ENCODE data around the gene XRCC3.

XRCC3 gene

GRCh38 chr14:103738166-103738565 lies 22.9 kb upstream of the XRCC3 start:
- no peak for DNase-seq

DNA sequence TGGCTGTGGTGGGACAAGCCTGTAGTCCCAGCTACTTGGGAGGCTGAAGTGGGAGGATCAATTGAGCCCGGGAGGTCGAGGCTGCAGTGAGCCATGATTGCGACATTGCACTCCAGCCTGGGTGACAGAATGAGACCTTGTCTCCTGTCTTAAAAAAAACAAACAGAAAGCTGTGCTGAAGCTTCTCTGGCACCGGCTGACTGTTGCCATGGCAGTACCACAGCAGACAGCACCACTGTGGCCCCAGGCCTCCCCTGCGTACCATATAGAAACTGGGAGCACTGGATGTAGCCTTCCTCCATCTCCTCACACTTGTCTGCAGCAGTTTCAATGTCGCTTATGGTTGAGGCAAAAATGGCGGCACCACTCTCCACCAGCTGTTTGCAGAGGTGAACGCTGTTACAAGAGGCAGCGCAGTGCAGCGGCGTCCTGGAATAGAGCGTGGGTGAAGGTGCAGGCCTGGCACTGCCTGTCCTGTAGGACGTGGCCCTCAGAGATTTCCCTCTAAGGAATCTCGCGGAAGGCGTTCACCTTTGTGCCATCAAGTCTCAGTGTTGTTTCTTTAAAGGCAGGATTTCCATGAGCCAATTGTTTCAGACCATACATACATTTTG lies 22.3 kb upstream of the XRCC3 start:
- DNase-seq = no peak

- DNase-seq = no peak
These were observed 21.5 kb upstream of the XRCC3 start for GRCh38 chr14:103736546-103737431.

DNA sequence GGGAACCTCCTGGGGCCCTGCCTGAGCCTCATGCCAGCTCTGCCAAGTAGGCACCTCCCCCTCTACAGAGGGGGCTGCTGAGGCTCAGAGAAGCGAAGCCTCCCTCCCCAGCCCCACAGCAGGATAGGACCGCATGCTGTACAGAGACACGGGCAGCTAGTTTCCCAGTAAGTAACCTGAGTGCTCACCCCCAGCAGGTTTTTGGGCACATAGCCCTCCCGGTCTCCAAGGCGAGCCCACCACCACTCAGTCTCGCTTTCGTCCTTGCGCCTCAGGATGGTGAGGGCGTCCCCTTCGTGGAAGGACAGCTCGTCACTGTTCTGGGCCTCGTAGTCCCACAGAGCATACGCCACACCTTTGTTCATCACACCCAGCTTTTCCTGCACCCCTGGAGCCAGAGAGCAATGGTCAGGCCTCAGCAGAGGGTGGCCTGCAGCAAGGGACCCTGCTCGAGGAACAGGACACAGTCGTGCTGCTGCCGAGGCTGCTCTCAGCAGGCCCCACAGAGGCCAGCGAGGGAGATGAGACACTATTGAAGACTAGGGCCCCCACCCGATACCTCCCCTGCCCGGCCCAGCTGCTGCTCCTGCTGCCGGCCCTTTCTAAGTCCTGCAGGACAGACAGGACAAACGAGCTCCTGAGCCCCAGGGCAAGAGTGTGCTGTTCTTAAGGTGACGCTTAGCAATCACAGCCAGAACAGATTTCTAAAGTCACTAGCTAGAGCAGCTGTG lies 20.7 kb upstream of the XRCC3 start:
- DNase-seq = no peak

- no peak for DNase-seq
These were observed 20.2 kb upstream of the XRCC3 start for GRCh38 chr14:103735439-103735814.

DNA sequence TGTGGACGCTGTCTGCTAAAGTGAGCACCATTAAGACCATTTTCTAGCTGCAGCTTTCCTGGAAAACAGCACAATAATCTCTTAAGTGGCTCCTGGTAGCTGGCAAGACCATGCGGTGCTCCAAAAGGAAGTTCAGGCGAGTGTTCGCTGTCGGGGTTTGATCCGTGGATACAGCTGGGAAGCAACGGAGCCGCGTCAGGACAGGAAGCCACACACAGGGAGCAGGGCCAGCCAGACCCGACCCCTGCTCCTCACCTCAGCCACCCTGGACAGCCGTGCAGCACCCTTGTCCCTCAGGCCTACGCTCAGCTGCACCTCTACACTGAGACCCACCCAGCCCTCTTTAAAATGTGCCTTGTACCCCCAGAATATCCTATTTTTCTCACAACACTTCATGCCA lies 19.8 kb upstream of the XRCC3 start:
- no peak for DNase-seq

DNA sequence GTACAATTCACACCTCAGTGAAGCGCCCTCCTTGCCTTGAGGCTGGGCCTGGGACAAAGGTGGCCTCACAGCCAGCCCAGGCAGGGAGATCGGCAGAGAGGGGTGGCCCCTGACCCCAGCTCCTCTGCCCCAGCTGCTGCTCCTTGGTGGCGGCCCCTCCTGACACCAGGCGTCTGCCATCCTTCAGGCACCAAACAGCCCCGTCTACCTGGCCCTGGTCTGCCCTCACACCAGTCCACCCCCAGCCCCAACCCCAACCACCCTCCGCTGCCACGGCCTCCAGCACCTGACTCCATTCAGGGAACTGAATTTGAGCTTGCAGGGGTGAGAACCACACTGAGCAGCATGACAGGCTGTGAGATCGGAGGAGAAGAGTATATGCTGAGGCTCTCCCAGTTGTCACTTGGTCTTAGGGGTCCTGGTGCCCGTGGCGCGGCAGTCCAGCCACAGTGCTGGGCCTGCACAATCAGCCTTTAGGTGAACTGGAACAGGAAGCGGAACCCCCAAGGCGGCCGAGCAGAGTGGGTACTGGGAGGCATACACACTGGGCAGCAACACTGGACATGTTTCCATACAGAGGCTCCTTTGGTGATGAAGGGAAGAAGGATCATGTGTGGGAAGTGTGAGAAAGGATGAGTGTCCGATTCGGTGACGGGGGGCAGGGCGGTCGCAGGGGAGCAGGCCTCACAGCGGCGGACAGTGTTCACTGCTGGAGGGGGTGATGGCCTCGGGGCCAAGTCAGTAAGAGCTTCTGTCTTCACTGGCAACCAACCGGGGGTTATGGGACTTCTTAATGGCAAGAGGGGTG lies 19.0 kb upstream of the XRCC3 start:
- DNase-seq = no peak

GRCh38 chr14:103733651-103734050 lies 18.4 kb upstream of the XRCC3 start:
- DNase-seq = no peak

- DNase-seq = no peak
These were observed 17.8 kb upstream of the XRCC3 start for GRCh38 chr14:103732868-103733620.

DNA sequence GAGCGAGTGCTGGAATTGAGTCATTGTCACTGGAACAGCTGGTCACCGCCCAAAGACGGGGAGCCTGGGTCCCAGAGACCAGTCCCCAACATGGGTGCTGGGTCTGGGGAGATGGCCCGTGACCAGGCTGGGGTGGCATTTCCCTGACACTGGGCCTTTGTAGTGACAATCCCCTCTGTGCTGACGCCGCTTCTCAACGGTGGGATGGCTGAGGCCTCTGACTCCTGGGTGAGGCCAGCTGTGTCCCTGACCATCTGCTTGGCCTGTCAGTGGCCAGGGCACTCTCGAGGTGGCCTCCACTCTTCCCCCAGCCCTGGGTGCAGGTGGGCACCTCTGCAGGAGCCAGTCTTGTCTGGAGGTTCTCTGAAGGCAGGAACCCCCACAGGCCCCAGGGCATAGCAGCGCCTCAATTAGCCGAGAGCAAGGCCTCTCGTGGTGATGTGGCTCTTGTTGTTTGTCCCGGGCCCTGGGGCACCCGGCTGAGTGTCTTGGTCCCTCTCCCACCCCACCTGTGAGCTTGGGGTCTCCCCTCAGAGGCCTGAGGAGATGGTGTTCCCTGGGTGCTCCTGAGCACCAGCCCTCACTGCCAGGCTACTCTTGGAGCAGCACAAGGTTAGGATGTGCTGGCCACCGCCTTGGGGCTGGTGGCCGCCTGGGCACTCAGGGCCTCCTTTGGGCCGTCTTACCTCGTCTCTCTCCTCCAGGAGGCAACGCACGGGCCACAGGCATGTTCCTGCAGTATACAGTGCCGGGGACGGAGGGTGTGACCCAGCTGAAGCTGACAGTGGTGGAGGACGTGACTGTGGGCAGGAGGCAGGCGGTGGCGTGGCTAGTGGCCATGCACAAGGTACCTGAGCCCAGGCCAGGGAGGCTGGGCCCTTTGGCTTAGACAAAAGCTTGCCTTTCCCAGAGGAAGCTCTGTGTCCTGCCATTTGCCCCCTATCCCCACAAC lies 16.9 kb upstream of the XRCC3 start:
- DNase-seq = no peak

DNA sequence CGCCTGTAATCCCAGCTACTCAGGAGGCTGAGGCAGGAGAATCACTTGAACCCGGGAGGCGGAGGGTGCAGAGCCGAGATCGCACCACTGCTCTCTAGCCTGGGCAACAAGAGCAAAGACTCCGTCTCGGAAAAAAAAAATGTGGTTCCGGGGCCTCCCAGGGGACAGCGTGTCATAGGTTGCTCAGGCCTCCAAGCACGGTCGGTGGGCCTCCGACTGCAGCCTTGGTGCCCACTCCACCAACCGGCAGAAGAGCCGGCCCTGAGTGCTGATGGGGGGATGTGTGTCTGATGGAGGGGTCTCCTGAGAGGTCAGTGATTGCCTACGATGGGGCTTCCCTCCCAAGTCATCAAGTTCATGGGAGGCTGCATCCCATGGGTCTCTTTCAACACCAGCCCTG lies 16.2 kb upstream of the XRCC3 start:
- DNase-seq = no peak

DNA sequence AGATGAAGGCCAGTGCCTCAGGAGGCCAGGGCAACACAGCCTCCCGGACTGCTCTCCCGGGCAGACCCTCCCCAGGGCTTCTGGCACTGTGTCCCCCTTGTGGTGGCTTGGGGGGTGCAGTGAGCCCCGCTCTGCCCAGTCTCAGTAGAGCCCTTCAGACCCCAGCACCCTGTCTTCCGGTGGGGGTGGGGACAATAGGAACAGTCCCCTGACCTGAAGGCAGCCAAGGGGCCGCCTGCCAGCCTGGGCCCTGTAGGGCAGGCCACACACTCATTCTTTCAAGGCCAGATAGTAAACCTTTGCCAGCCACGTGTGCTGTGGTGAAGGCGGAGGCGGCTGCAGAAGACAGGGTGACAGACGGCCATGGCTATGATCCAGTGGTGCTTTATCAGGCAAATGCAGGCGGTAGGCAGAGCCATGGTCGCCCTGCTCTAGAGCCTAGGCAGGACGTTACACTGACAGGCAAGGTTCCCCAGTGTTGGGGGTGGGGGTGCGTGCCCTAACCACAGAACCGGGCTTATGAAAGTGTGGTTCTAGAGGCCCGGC lies 15.3 kb upstream of the XRCC3 start:
- no peak for DNase-seq

DNA sequence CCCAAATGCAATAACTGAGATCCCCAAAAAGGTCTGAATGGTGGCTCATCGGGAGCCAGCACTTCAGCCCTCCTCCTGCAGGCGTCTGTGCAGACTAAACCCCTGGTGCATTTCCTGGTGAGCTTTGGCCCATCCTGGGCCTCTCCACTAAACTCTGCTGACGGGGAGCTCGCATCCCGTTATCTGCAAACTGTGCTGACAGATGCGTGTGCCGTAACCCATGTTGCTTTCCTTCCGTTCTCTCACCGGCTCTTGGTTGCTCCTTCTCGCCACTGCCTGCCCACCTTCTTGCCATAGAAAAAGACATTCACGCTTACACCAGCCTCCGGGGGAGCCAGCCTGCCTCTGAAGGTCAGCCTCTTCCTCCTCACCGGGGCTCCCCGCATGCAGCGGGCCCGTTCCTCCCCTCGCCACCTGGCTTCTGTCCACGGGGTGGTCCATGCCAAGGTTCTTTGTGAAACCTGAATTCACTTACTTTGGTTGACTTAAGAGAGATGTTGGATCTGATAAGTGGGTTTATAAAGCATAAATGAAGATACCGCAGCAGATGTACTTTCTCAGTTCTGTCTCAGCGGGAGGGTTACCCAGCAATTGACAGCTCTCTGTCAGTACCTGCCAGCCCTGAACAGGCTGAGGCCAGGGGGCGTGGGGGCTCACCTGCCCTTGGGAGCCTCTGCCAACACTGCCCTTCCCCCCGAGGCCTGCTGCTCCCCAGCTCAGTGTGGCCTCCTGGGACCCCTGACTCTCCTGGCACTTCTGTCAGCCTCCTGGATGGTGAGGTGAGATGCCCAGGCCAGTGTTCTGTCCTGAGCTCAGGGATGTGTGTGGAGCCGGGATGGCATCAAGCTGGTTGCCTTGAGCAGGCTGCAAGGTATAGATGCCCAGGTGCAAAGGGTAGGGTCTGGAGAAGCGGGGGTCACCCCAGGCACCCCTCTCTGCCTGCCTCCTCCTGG lies 14.5 kb upstream of the XRCC3 start:
- no peak for DNase-seq

DNA sequence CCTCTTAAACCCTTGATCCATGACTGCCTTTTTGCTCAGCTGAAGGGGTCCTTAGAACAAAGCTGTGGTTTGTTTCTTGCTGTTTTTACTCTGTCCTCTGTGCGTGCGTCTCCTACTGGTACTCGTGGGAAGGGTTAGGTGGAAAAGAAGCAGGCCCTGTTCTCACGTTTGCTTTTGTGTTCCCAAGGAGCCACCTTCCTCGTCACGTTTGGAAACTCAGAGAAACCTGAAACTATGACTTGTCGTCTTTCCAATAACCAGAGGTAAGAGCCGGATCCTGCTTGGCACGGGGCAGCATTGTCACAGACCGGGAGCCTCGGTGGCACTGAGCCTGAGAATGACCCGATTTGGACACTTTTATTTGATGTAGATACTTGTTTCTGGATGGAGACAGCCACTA lies 13.5 kb upstream of the XRCC3 start:
- DNase-seq = no peak

DNA sequence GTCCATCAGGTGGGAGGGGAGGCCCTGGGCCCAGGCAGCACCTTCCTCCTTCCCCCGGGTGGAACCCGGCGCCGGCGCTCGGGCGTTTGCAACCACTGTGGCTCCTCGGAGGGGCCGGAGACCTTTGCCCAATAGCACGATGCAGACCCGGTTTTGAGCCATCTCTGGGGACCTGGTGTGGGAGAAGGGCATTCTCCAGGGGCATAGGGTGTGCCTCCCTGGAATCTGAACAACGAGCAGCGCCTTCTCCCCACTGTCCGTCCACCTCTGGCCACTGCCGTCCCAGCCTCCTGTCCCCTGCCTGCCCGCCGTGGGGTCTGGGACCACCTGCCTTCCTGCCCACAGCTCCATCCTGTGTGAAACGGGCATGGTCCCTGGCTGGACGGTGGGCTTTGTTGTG lies 12.9 kb upstream of the XRCC3 start:
- DNase-seq = no peak

DNA sequence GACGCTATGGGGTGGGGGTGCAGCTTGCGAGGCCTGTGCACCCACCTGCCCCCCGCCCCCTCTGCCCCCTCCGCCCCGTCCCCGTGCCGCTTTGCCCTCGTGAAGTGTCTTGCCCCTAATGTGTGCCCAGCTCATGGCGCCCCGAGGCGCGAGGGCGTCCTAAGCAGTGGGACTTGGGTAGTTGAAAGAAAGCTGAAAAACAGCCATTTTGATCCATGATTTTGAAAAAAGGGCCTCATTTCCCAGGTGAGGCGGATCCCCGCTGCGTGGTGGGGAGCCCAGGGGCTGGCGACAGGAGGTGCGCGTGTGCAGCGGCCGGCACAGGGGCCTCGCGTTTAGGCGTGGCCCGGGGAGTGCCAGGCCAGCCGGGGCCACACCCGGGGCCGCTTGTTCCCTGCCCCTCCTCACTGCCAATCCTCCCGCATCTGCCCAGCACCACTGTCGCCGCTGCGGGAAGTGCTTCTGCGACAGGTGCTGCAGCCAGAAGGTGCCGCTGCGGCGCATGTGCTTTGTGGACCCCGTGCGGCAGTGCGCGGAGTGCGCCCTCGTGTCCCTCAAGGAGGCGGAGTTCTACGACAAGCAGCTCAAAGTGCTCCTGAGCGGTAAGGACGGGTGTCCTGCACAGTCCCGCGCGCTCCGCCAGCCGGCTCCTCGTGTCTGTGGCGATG lies 12.2 kb upstream of the XRCC3 start:
- DNase-seq = no peak

GRCh38 chr14:103726474-103726873 lies 11.2 kb upstream of the XRCC3 start:
- no peak for DNase-seq

DNA sequence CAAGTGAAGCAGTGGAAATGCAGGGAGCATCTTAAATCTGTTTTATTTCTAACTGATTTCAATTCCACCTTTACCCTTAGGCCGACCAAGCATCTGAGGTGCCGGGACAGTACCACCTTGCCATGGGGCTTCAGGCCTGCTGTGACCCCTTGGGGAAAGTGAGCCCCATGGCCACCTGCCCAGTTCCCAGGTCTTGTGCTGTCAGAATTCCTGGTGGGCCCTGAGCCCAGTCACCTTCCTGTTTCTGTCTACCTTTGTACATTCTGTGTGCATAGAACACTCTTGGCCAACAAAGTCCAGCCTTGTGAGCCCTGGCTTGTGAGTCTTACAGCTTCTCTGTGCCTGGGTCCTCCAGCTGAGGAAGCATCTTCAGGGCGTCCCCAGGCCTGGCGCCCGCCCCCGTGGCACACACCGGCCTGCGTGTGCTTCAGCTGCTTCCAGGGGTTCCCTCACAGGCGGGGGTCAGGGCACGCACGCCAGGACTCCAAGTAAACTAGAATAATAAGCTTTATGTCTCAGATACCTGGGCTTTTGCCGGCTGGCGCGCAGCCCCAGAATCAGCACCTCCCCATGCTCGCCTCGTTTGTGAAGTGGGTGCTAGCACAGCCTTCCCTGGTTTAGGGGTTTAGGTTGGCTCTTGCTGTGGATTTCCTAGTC lies 10.6 kb upstream of the XRCC3 start:
- DNase-seq = no peak

Data from stimulated activated CD4-positive, alpha-beta T cell treated with anti-CD3 and anti-CD28 coated beads, Interleukin-4, amount 100 ng/mL, for 4 hours (primary cell).